ENCODE results near the gene GVQW3.

Gene GVQW3

DNA sequence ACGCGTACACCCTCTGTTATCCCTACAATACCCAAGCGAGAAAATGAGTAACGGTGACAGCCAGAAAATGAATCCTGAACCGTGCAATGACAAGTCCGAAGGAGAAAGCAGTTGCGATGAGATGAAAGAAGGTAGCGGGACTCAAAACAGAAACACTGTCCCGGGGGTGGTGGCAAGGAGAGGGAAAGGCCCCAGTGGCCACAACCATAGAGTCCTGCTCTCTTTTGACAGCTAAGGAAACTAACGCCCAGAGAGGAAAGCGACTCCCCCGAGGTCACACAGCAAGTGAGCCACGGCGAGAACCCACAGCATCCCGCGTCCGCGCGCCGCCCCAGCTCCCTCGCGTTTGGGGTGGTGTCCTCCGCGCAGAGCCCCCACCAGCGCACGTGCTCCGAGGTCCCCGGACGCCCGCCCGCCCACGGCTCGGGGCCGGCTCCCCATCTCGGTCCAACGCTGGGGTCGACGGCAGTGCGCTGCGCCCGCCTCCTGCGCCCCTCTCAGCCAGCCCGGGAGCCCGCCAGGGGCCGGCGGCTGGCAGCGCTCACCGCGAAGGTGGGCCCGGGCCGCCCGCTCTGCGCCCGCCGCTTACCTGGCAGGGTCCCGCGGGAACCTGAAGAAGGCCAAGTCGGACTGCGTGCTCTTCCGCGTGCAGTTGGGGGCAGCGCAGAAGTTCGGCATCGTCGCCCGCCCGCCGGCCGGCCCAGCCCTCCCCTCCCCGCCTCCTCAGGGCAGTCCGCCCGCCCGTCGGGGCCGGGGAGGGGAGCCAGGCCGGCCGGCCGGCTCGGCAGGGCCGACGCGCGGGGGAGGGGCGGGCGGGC, 755 bp upstream of the GVQW3 start:
- no peak for DNase-seq (ENCODE audit: extremely low read depth, low read depth)
- peak overlapping the region; percentile 86 for H3K4me3 ChIP-seq (replicated peaks; ENCODE audit: low read depth, low read length)
- TF ChIP-seq, protein P1, sequence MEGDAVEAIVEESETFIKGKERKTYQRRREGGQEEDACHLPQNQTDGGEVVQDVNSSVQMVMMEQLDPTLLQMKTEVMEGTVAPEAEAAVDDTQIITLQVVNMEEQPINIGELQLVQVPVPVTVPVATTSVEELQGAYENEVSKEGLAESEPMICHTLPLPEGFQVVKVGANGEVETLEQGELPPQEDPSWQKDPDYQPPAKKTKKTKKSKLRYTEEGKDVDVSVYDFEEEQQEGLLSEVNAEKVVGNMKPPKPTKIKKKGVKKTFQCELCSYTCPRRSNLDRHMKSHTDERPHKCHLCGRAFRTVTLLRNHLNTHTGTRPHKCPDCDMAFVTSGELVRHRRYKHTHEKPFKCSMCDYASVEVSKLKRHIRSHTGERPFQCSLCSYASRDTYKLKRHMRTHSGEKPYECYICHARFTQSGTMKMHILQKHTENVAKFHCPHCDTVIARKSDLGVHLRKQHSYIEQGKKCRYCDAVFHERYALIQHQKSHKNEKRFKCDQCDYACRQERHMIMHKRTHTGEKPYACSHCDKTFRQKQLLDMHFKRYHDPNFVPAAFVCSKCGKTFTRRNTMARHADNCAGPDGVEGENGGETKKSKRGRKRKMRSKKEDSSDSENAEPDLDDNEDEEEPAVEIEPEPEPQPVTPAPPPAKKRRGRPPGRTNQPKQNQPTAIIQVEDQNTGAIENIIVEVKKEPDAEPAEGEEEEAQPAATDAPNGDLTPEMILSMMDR (IDR thresholded peaks at IDR 0.05; ENCODE audit: low read depth, low read length, missing control alignments) = no peak

DNA sequence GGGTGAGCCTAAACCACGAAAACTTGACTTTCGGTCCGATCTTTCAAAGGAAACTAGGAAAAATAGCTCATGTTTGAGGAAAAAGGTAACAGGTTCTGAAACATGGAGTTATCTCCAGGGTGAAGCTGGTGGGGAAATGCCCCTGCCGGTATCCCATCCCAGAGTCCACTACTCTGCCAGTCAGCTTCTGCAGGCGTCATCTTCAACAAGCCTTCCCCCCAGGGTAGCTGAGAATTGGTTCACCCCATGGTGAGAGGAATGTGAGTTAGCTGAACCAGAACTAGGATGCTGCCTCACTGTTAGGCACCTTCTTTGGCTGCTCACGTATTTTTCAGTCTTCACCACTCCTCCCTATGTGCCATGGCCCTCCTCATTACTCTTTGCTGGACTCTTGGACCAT, 1.1 kb downstream of the GVQW3 start:
- no peak for DNase-seq (ENCODE audit: extremely low read depth, low read depth)
- TF ChIP-seq, protein P1 (IDR thresholded peaks at IDR 0.05; ENCODE audit: low read depth, low read length, missing control alignments) = no peak

DNA sequence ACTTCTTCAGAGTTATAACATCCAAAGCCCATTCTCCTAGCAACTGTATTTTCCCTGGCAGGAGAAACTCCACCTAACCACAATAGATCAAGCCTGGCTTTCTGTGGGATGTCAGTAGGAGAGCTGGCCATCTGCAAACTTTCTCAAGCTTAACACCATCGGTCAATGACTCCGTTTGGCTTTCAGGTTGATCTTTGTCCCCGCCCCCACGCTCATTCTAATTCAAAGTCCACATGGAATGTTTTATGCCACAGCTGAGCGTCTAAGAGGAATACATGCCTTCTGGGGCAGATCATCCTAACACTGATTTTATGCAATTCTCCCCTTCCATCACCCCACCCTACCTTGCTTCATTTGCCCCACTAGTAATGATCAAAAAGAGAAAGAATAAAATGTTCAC, 4.8 kb downstream of the GVQW3 start:
- no peak for DNase-seq (ENCODE audit: extremely low read depth, low read depth)
- no peak overlapping the region for H3K4me3 ChIP-seq (replicated peaks; ENCODE audit: low read depth, low read length)
- TF ChIP-seq, protein P1 (IDR thresholded peaks at IDR 0.05; ENCODE audit: low read depth, low read length, missing control alignments) = no peak

More for the DNA sequence above, 1.1 kb downstream of the GVQW3 start:
- H3K4me3 ChIP-seq (replicated peaks; ENCODE audit: low read depth, low read length) = peak overlapping the region; percentile 86

DNA sequence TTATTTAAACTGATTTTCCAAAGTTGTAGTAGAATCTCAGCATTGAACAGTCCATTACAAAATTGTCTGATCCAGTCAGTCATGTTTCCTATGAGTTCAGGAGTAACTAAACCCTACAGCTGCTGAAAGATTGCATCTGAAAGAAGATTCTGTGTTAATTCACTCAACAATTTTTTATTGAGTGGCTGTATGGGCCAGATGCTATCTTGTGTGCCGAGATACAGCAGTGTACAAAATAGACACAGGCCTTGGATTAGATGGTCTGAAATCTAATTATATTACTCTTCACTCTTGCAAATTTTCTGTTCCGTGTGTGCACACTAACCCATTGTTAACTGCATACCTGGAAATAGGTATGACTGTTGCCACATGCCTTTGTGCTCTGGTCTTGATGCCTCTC, 7.3 kb downstream of the GVQW3 start:
- no peak for DNase-seq (ENCODE audit: extremely low read depth, low read depth)
- TF ChIP-seq, protein P1 (IDR thresholded peaks at IDR 0.05; ENCODE audit: low read depth, low read length, missing control alignments) = no peak
- no peak overlapping the region for H3K4me3 ChIP-seq (replicated peaks; ENCODE audit: low read depth, low read length)

DNA sequence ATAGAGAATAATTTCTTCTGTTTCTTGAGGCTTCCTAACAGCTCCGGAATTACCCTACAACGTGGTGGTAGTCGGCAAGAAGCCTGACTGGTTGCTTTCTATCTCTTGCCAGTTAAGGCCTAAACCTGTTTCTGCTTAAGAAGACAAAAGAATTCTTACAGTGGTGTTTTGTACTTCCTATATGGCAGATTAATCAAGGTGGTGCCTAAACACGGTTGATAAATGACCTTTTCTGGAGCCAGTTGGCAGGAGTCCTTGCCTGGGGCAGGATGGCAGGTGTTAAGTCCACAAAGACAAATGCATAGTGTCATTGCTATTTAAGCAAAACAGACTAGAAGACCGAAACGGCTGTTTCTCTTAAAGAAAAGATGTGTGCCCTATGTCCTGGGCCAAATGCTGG, 9.9 kb downstream of the GVQW3 start:
- DNase-seq (ENCODE audit: extremely low read depth, low read depth) = no peak
- TF ChIP-seq, protein P1 (IDR thresholded peaks at IDR 0.05; ENCODE audit: low read depth, low read length, missing control alignments) = no peak
- no peak overlapping the region for H3K4me3 ChIP-seq (replicated peaks; ENCODE audit: low read depth, low read length)

DNA sequence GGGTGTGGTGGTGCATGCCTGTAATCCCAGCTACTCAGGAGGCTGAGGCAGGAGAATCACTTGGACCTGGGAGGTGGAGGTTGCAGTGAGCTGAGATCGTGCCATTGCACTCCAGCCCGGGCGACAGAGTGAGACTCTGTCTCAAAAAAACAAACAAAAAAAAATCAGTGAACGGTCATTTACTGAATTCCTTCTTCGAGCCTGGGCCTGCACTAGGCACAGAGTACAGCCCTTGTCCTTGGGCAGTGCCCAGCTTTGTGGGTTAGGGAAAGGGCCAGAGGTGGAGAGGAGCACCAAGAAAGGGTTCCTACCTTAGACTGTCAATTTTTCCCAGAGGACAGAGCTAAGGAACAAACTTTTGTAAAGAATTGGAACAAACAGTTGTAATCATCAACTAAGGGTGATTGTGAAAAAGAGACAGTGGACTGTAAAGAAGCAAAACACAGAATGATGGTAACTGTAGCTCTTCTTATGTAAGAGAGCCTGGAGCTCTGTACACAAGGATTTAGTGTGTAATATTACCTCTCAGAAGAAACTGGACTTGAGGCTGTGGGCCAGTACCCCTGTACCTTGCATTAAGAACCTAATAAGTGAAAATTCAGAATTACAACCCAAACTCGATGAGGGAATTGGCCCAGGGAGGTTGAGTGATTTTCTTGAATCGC, 10.8 kb downstream of the GVQW3 start:
- TF ChIP-seq, protein P1 (IDR thresholded peaks at IDR 0.05; ENCODE audit: low read depth, low read length, missing control alignments) = no peak

More for the DNA sequence above, 10.8 kb downstream of the GVQW3 start:
- H3K4me3 ChIP-seq (replicated peaks; ENCODE audit: low read depth, low read length) = no peak overlapping the region
- no peak for DNase-seq (ENCODE audit: extremely low read depth, low read depth)

Data from HFF-Myc (cell line).